ENCODE results near the gene HRAS.

HRAS gene

GRCh38 chr11:567011-567628, 31.7 kb upstream of the HRAS start:
- DNase-seq: peak; percentile 23

- no peak for DNase-seq
Measured at GRCh38 chr11:565921-566509, 30.6 kb upstream of the HRAS start.

DNA sequence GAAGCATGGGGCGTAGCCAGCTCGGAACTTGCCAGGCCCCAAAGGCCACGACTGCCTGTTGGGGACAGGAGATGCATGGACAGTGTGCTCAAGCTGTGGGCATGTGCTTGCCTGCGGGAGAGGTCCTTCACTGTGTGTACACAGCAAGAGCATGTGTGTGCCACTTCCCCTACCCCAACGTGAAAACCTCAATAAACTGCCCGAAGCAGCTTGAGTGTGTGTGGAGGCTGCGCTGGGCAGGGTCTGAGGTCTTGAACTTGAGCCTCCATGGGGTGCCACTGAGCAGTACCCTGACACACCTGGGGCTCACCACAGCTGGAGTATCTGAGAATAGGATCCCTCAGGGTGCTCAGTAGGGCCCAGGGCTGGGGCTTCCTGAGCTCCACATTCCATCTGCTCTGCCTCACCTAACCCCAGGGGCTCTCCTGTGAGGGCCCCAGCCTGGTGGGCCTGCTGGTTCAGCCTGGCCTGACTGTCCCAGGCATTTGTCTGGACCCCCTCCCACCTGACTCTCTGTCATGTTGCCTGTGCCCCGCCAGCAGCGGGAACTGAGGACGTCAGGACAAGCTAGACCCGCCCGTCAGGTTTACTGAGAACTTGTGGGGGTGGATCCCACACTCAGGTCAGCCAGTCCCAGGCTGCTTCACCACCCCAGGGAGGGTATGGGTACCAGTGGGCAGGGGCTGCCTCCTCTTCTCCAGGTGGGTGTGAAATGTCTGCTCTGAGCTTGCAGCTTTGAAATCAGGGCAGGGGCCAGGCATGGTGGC, 28.6 kb upstream of the HRAS start:
- DNase-seq: no peak

- DNase-seq: no peak
Measured at GRCh38 chr11:563066-563811, 27.9 kb upstream of the HRAS start.

DNA sequence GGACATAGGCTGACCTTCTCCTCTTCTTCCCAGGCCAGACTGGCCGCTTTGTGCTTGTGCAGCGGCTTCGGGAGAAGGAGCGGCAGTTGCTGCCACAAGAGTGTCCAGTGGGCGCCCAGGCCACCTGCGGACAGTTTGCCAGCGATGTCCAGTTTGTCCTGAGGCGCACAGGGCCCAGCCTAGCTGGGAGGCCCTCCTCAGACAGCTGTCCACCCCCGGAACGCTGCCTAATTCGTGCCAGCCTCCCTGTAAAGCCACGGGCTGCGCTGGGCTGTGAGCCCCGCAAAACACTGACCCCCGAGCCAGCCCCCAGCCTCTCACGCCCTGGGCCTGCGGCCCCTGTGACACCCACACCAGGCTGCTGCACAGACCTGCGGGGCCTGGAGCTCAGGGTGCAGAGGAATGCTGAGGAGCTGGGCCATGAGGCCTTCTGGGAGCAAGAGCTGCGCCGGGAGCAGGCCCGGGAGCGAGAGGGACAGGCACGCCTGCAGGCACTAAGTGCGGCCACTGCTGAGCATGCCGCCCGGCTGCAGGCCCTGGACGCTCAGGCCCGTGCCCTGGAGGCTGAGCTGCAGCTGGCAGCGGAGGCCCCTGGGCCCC, 26.8 kb upstream of the HRAS start:
- no peak for DNase-seq

GRCh38 chr11:561148-562003, 26.0 kb upstream of the HRAS start:
- DNase-seq: no peak

DNA sequence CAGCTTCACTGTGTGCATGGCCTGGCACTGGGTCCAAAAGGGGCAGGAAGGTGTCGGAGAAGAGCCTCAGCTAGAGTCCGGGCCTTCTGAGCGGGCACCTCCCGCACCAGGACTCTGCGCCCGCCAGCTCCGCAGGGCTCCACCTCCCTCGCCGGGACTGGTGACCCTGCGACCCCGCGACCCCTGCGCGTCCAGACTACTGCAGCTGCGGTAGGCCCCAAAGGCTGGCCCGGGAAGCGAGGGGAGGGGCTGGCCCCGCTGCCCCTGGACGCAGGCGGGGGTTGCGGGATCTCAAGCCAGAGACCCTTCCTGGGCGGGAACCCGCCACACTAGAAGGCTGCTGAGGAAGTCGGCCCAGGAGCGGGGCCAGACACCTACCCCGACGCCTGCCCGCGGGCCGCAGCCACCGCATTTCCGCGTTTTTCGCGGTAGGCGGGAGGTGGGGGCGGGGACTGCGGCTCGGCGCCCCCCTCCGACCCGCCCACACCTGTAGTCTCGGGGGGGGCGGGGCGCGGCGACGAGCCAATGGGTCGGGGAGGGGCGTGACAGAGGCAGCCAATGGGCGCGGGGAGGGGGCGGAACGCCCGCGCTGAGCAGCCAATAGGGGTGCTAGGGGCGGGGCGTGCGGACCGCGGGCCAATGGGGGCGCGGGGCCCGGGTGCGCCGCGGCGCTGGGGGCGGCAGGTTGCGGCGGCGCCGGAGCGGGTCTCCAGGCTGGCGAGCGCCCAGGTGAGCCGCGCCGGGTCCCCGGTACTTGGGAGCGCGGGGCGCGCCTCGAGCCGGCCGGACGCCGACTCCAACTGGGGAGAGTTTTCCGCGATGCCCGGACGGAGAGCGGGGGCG, 25.1 kb upstream of the HRAS start, which contains the start of the genes LMNTD2 and RASSF7:
TSS of gene LMNTD2 (minus strand) at position 434 of the 843 bp plus-strand sequence. CDS start at position 412, 22 bp downstream.
TSS of gene RASSF7 (plus strand) at position 666 of the 843 bp plus-strand sequence. CDS start 799 bp downstream, outside the sequence.
- DNase-seq: peak; percentile 91

GRCh38 chr11:559712-560304, 24.4 kb upstream of the HRAS start:
- no peak for DNase-seq

GRCh38 chr11:559020-559620, 23.7 kb upstream of the HRAS start:
- DNase-seq: no peak

GRCh38 chr11:558503-558902, 23.1 kb upstream of the HRAS start:
- no peak for DNase-seq

DNA sequence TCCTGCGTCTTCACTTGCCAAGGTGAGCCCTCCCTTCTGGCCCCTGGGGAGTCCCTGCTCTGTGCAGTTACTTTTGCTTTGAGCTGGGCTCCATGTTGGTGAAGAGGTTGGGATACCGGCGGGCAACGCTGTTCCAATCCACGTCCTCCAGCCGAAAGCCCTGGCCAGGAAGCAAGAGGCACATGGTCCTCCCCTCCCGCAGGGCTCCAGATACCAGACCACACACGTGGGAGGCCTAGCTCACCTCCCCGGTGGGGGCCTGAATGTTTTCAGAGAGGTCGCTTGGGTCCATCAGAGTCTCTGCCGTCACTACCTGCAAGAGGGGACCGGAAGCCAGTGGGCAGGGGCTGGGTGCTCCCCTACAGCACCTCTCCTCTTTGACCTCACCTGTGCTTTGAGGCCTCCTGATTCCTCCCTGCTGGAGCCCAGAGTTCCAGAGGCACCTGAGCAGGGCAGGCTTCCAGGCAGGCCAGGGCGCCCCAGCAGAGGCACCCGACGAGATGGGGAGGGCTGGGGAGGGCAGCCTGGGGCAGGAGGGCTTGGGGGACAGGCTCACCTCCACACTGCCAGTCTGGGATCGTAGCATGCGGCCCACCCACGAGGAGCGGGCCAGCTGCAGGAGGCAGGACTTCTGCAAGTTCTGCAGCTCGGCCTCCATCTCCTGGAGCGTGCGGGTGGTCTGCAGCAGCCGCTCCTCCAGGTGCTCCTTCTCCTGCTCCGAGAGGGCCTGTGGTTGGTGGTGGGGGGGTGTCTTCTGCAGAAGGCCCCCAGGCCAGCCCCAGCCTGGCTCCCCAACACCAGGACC, 22.2 kb upstream of the HRAS start:
- no peak for DNase-seq

DNA sequence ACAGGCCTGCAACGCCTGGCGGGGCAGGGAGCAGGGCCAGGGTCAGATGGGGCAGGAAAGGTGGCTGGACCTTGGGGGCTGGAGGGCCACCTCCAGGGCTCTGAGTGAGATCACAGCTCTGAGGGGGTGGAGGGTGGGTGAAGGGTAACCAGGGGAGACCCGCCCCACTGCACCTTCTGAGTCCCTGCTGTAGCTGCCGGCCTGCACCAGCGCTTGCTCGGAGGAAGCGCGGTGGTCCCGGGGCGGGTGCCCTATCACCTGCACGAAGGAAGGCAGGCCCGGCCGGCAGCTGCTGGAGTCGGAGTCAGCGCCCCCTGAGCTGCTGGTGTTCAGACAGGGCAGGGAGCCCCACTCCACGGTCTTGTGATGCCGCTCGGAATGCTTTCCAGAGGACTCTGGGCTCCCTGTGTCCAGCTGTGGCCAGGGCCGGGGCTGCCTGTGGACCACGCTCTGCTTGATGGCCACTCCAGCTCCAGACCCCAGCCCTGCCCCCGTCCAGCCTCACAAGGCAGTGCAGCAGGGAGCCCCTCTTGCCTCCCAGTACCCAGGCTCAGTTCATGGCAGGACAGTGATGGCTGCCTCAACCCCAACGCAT, 21.4 kb upstream of the HRAS start:
- DNase-seq: no peak

- DNase-seq: no peak
Measured at GRCh38 chr11:555780-556661, 20.6 kb upstream of the HRAS start.

DNA sequence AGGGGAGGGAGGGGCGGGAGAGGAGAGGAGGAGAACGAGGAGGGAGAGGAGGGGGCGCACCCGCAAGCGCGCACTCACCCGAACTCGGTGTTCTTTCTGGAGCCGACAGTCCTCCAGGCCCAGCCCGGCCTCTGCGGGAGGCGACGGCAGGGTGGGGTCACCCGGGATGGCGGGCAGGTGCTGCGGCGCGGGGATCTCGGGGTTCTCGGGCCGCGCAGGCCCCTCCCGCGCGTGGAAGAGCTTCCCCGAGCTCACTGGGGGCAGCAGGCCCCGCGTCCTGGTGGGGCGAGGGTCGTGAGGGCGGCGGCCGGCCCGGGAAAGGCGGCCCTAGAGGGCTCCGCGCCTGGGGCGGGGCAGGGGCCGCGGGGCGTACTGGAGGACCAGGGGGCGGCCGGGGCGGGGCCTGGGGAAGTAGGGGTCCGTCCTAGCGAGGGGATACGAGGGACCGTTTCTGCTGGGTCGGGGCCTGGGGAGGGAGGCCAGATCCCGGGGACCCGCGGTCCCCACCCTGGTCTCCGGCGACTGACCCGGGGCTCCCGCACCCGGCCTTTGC, 19.9 kb upstream of the HRAS start:
- DNase-seq: no peak

- no peak for DNase-seq
Measured at GRCh38 chr11:554428-555226, 19.3 kb upstream of the HRAS start.

- no peak for DNase-seq
Measured at GRCh38 chr11:553988-554340, 18.6 kb upstream of the HRAS start.
